Suppressor macrophage treated with lipopolysaccharide for 1 hour (primary cell): ENCODE data around the gene GFRA1.

Source experiments
- DNase-seq, 3 donors: peaks; one replicate each; pipeline ENCODE4 v3.0.0-alpha.2; 2020 to 2022

Gene GFRA1

DNA sequence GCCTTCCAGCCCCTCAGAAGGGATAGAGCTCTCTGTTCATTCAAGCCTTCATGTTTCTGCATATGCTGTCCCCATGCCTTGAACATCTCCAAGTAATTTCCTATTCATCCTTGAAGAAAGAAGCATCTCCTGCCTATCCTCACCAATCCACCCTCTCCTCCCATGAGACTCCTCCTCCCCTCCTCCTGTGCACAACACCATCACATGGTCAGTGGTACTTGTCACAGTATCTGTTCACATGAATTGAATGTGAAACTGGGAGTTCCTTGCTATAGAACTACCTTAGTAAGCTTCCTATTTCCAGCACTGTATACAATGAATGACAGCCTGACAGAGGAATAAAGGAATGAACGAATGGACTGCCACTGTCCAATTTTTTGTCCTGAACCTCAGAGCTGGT lies 115.5 kb downstream of the GFRA1 start:
- no peak for DNase-seq

DNA sequence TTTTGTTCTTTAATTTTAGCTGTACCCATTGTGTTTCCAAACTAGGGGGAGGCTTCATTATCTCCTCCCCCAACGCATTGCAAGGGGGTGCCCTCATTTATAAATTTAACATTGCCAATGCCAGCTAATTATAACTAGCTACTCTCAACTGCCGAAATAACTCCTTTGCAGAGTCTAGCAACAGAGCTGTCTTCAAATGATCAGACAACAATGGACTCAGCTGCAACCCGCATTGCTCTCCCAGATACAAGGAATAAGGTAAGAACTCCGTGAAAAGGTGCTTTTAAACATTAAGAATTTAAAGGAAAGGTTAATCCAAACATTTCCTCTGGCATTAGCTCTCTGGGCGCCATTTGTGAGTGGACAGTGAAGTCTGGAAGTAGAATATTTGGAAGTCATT lies 116.2 kb downstream of the GFRA1 start:
- DNase-seq = no peak

DNA sequence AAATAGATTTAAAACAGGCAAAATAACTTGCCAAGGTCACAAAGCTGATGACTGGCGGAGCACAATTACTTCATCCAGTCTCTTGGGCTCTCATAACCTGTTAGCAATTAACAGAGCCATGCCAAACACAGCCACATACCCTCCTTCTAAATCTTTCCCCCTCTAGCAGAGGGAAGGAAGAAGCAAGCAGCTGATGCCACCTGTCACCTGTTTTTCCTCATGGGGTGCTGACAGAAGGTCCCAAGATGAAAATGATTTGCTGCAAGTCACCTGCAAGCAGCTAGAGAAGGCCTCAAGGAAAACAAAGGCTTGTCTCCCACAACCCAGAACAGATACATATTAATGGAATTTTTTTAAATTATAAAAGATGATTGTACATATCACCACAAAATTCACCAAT lies 117.8 kb downstream of the GFRA1 start:
- DNase-seq = no peak

DNA sequence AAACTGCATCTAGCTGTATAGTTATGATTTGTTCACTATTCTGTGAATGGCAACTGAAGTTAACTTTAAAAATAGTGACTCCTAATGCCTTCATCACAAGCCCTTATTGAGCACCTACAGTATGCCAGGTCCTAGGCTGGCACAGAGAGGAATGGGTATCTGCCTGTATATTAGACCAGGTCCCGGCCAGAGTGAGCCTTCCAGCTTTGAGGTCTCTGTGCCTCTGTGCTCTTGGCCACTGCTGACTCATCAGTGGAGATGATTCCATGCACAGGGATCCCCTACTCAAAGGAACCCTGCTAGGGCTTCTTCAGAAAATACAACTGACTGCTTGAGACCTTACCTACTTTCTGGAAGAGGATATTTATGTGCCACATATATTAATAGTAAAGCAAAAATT lies 118.4 kb downstream of the GFRA1 start:
- no peak for DNase-seq

DNA sequence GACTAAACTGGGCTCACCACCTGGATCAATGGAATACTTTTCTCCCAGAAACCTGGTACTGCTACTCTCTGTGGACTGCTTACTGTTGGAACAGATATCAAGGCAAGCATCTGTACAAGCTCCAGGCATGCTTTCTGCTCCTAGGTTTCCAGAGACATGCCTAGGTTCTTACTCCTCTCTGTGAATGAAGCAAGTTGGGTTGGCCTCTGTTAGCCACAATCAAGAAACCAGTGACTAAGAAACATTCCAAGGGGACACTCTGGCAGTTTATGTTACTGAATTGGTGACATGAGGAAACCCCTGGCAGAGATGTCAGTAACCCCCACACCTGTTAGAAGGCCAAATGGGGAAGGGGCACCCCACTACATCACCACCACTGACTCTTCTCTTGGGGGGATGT lies 121.9 kb downstream of the GFRA1 start:
- no peak for DNase-seq

GRCh38 chr10:116150606-116151005 lies 122.4 kb downstream of the GFRA1 start:
- no peak for DNase-seq

DNA sequence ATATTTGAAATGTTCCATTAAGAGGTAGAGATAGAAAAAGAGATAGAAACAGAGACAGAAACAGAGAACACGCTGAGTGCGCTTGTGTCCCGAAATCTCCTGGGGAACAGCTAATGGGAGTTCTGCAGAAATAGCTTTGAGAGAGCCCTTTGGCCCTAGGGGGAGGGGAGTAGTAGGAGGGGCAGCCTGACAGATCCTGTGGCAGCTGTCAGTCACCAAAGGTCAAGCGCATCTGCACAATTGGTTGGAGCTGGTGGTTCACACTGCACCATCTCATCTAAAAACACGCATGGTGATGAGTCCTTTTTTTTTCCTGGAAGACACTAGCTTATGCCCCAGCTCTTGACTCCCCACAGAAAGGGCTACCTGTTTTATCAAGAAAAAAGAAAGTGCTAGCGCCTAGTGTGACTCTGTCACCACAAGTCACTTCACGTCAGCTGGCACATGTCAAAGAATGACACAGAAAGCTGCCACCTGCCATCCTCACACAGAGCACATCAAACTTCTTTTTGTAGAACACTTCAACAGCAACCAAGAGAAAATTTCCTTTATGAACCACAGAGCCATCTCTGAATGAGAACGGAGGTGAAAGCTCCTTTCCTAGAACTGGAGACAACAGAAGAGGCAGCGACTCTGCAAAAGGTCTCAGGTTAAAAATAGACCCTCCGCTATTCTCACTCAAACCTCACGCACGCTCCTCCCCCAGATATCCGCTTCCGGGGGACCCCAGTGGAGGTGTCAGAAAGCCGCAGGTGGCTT lies 125.7 kb downstream of the GFRA1 start:
- DNase-seq = no peak

DNA sequence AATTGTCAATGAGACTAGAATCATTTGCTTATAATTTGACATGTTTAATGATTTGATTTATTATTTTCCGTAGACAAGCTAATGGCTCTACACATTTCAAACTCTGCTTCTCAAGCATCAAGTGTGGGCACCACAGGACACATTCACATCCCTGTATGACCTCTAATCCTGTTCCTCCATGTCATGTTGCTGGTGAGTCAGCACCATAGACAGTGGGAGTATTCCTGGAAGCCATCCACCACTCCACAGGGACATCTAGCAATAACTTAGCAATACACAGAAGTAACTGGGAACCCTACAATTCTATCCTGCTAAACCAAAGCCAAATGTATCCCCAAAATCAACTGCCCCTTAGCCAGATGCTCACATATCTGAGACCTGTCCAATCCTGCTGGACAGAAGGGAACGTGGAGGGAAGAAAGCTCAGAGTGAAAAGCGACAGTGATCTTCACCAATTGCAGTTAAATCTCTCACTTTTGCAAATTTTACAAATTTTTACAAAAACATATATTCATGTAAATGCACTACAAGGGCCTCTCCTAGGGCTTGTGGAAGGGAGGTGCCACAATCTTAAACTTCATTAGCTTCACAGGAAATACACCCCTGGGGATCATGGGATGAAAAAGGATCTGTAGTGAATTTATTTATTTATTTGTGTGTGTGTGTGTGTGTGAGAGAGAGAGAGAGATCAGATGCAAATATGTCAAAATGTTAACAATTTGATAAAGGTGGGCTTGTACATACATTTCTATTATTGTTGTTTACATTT lies 126.5 kb downstream of the GFRA1 start:
- DNase-seq = no peak

GRCh38 chr10:116143673-116144222 lies 129.3 kb downstream of the GFRA1 start:
- DNase-seq = no peak

GRCh38 chr10:116141855-116142254 lies 131.2 kb downstream of the GFRA1 start:
- no peak for DNase-seq

GRCh38 chr10:116141246-116141645 lies 131.8 kb downstream of the GFRA1 start:
- no peak for DNase-seq

GRCh38 chr10:116139886-116140285 lies 133.1 kb downstream of the GFRA1 start:
- no peak for DNase-seq

- no peak for DNase-seq
Measured at GRCh38 chr10:116138897-116139296, 134.1 kb downstream of the GFRA1 start.

- no peak for DNase-seq
Measured at GRCh38 chr10:116136261-116136660, 136.7 kb downstream of the GFRA1 start.

DNA sequence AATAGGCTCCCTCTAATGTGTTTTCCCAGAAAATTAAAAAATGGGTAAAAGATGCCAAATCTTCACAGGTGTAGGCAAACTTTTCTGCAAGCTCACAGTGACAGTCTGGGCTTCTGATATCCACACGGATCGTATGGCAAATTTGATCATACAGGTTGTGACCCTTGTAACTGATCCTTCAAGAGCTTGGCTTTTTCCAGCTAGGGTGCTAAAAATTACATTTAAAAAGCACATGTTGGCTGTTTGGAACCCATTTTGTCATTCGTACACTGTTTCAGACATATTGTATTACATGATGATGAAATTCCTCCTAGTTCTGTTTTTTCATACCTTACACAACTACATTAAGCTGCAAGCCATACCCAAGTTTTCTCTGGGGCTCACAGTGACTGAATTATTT lies 138.7 kb downstream of the GFRA1 start:
- DNase-seq = no peak

- DNase-seq = no peak
Measured at GRCh38 chr10:116133634-116134033, 139.4 kb downstream of the GFRA1 start.

- no peak for DNase-seq
Measured at GRCh38 chr10:116132780-116133399, 140.1 kb downstream of the GFRA1 start.

DNA sequence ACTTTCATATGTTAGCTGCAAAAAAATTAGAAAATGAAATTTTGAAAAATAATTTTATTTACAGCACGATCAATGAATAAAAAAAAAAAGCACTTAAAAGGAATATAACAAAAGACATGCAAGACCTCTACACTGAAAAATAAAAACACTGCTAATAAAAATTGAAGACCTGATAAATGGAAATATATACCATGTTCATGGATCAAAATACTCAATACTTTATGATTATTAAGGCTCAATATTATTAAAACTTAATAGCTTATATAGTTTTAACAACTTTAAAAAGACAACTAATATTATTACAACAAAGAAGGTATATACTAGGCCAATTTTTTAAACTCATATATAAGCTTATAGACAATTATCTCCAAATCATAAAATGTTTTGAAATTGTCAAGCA lies 143.0 kb downstream of the GFRA1 start:
- DNase-seq = no peak

DNA sequence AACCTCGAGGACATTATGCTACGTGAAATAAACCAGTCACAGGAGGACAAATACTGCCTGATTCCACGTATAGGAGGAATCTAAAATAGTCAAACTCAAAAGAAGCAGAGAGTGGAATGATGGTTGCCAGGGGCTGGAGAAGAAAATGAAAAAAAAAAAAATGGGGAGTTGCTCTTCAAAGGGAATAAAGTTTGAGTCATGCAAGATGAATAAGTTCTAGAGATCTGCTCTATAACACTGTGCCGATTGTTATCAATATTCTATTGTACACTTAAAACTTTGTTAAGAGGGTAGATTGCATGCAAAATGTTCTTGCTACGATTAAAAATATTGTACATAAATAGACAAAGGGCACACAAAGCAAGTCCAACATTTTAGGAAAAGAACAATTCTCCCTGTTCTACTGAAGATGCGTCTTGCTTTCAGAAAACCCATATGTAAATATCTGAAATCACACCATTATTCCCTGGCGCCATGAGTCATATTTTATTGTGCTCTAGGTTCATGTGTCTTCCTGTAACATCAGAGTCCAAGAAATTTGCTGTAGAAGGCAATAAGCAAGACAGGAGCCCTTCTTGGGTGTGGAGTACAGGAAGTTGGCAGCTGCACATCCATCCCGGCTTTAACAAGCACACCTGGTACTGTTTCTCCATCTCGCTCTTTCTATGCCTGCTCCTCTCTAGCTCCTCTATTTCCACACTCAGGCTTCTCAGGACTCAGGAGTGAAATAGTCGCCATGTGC lies 145.9 kb downstream of the GFRA1 start:
- no peak for DNase-seq

DNA sequence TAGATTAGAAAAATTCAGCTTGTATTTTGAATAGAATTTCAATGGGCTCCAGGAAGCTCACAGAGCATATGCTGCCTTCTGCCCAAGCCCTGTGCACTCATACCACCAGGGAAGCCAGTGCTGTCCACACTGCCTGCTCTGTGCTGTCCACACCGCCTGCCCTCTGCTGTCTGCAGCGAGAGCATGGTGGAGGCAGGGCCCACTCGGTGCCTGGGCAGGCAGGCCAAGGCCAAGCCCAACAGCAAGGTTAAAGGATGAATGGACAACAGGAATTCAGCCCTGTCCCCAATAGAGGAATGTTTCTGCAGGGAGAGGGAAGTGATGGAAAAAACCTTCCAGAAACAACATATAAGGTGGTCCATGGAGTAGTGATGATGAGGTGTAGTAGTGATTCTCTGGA lies 146.8 kb downstream of the GFRA1 start:
- DNase-seq = no peak

DNA sequence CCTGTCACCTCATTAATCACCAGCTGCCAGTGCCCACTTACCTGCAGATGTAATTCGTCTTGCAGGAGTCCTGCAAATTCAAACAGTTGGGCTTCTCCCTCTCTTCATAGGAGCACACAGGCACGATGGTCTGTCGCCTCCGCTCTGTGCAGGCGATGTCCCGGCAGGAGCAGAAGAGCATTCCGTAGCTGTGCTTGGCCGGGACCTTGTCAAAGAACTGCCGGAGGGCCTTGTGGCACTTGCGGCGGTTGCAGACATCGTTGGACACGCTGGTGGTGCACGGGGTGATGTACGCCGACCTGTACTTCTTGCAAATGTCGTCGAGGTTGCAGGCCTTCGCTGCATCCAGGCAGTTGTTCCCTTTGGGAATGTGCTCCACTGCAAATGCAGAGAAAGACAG lies 147.8 kb downstream of the GFRA1 start:
- DNase-seq = no peak

- DNase-seq = no peak
Measured at GRCh38 chr10:116124777-116125176, 148.2 kb downstream of the GFRA1 start.

DNA sequence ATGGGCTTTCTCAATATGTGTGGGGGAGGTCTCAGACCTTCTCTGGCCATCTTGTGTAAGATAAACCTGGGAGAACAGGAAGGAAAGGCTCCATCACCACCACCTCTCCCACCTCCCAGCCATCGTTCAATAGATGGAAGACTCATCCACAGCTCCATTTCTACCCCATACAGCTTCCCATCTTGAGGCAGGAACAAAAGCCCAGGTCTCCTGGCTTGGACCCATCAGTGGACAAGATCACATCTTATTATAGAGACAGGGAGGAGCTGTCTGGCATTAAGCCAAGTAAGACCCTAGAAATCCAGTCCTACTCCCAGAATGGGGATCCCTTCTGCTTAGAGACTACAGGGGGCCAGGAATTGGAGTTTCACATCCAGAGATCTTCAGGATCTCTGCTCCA lies 150.3 kb downstream of the GFRA1 start:
- DNase-seq = no peak
